Upper lobe of left lung (tissue), 6 donors: ENCODE measurements around the gene DPYD. TPM values are rescaled to one million over a fixed set of nuclear protein-coding genes. Genes with fewer than 3 reads are reported as not detected.
"Not testable (repeated sequence)": the region's sequence is repeated elsewhere in the genome, so short reads cannot be mapped to it uniquely, and the experiment has no call there.

Experiments used
- ATAC-seq, 2 donors: fragments of 200-7000 bp; cut with Tn5 transposase; one replicate each; pipeline ENCODE4 v1.9.1; 2022; ENCODE audit warnings: mild to moderate bottlenecking in 2 of 2, moderate library complexity in 2 of 2; ENCODE audit not compliant: low FRiP score in 2 of 2
- DNase-seq, 2 donors: peaks; one replicate each; pipeline ENCODE4 v3.0.0-alpha.2; 2019 to 2020
- H3K27ac ChIP-seq, 4 donors: fragments of 200-600 bp; sonication (generic); one replicate each; pipeline ENCODE4 v1.5.1; 2016 to 2019
- H3K27me3 ChIP-seq, 4 donors: fragments of 200-600 bp; sonication (generic); one replicate each; pipeline ENCODE4 v1.5.1; 2017 to 2019
- H3K36me3 ChIP-seq, 4 donors: fragments of 200-600 bp; sonication (generic); one replicate each; pipeline ENCODE4 v1.5.1; 2016 to 2019
- H3K4me1 ChIP-seq, 4 donors: fragments of 200-600 bp; sonication (generic); one replicate each; pipeline ENCODE4 v1.5.1; 2018 to 2019
- H3K4me3 ChIP-seq, 4 donors: fragments of 200-600 bp; sonication (generic); one replicate each; pipeline ENCODE4 v1.5.1; 2017 to 2019; ENCODE audit warnings: mild to moderate bottlenecking in 2 of 4, moderate library complexity in 1 of 4
- H3K9me3 ChIP-seq, 4 donors: fragments of 200-600 bp; sonication (generic); one replicate each; pipeline ENCODE4 v1.5.1; 2018 to 2019
- EP300 ChIP-seq, 4 donors: sonication (generic); formaldehyde crosslinking; IDR thresholded peaks; one replicate each; pipeline ENCODE4 v1.5.1; 2017; ENCODE audit warnings: antibody characterized with exemption in 4 of 4, control low read depth in 2 of 4
- POLR2A ChIP-seq, 4 donors: fragments of 450-650 bp; IDR thresholded peaks; one replicate each; pipeline ENCODE4 v1.5.1; 2016 to 2017; ENCODE audit warnings: antibody characterized with exemption in 4 of 4, mild to moderate bottlenecking in 2 of 4
- POLR2AphosphoS5 ChIP-seq, 2 donors: sonication (generic); formaldehyde crosslinking; IDR thresholded peaks; one replicate each; pipeline ENCODE4 v1.5.1; 2017; ENCODE audit warnings: antibody characterized with exemption in 2 of 2
- WGBS, 2 donors: methylation state at CpG; one replicate each; pipeline ENCODE4 v1.1.5; 2017 to 2018; 5-methylcytosine and 5-hydroxymethylcytosine counted together
- total RNA-seq, 6 donors: library from RNA; depleted of rRNA in 4 of 6; stranded (reverse); fragments of >200 nt in 4 of 6; gene quantifications; one replicate each; pipeline versions ENCODE4 v1.1.0 to v1.2.1, GENCODE V29; 2016 to 2021
- TF ChIP-seq, protein P1 (sequence below), 6 experiments: fragments of 450-650 bp in 4 of 6; fragments of 200-600 bp in 2 of 6; sonication (generic) in 2 of 6; IDR thresholded peaks; one replicate each; pipeline ENCODE4 v1.5.1; 2016 to 2019; ENCODE audit warnings: antibody characterized with exemption in 6 of 6
- donor health status: DM: no; HTN: no; CAD: no; lungs with moderate emphysema.
- donor health status: DM: no; HTN: yes; CAD: no; lungs with severe emphysema.

The DPYD gene
- total RNA-seq, 6 donors from 2014 or later = 60.9 to 106 (median 79.7) TPM

DNA sequence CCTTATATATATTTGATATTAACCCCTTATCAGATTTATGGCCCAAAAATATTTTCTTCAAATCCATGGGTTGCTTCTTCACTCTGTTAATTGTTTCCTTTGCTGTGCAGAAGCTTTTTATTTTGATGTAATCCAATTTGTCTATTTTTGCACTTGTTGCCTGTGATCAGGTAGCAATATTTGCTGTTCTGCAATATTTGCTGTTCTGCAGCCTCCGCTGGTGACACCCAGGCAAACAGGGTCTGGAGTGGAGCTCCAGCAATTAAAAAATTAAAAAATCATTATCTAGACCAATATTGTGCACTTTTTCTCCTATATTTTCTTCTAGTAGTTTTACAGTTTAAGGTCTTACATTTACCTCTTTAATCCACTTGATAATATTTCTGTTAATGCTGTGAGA, 564.5 kb downstream of the DPYD start:
- H3K4me3 ChIP-seq = no peak overlapping the region
- DNase-seq = no peak
- no peak overlapping the region for H3K27ac ChIP-seq
- peaks cover 0 to 4% (median 0%) of the 10 kb centered on the region in 4 donors for H3K9me3 ChIP-seq
- H3K4me1 ChIP-seq = no peaks in the 10 kb centered on the region
- 100% methylated on average over 1 of the region's 1 CpG for WGBS, 2 donors
- H3K27me3 ChIP-seq = no peaks in the 10 kb centered on the region
- no peak for ATAC-seq
- H3K36me3 ChIP-seq = peaks cover 0 to 11% (median 9%) of the 10 kb centered on the region in 4 donors
- TF ChIP-seq, protein P1, sequence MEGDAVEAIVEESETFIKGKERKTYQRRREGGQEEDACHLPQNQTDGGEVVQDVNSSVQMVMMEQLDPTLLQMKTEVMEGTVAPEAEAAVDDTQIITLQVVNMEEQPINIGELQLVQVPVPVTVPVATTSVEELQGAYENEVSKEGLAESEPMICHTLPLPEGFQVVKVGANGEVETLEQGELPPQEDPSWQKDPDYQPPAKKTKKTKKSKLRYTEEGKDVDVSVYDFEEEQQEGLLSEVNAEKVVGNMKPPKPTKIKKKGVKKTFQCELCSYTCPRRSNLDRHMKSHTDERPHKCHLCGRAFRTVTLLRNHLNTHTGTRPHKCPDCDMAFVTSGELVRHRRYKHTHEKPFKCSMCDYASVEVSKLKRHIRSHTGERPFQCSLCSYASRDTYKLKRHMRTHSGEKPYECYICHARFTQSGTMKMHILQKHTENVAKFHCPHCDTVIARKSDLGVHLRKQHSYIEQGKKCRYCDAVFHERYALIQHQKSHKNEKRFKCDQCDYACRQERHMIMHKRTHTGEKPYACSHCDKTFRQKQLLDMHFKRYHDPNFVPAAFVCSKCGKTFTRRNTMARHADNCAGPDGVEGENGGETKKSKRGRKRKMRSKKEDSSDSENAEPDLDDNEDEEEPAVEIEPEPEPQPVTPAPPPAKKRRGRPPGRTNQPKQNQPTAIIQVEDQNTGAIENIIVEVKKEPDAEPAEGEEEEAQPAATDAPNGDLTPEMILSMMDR (IDR thresholded peaks at IDR 0.05) = no peak
- TF ChIP-seq EP300 (IDR thresholded peaks at IDR 0.05) (no peak), POLR2AphosphoS5 (IDR thresholded peaks at IDR 0.05) (no peak), POLR2A (IDR thresholded peaks at IDR 0.05) (no peak)

- DNase-seq (no peak), ATAC-seq (no peak)
- H3K4me3 ChIP-seq = no peak overlapping the region
- H3K27ac ChIP-seq = no peak overlapping the region
- no peaks in the 10 kb centered on the region for H3K27me3 ChIP-seq
- peaks cover 0 to 4% (median 4%) of the 10 kb centered on the region in 4 donors for H3K36me3 ChIP-seq
- no peaks in the 10 kb centered on the region for H3K4me1 ChIP-seq
- WGBS, 2 donors = 87 to 88% methylated on average over 4 of the region's 4 CpGs
- H3K9me3 ChIP-seq = peaks cover 0 to 2% (median 0%) of the 10 kb centered on the region in 4 donors
- TF ChIP-seq POLR2AphosphoS5 (IDR thresholded peaks at IDR 0.05) = no peak
- no peak for TF ChIP-seq POLR2A (IDR thresholded peaks at IDR 0.05)
- TF ChIP-seq, protein P1 (IDR thresholded peaks at IDR 0.05) = no peak
- TF ChIP-seq EP300 (IDR thresholded peaks at IDR 0.05) = no peak
Measured at GRCh38 chr1:97352936-97353382, 567.9 kb downstream of the DPYD start.

- H3K27ac ChIP-seq = no peak overlapping the region
- no peaks in the 10 kb centered on the region for H3K36me3 ChIP-seq
- no peaks in the 10 kb centered on the region for H3K4me1 ChIP-seq
- ATAC-seq = no peak
- H3K27me3 ChIP-seq = no peaks in the 10 kb centered on the region
- no peak for DNase-seq
- H3K4me3 ChIP-seq = no peak overlapping the region
- no peak for TF ChIP-seq POLR2AphosphoS5 (IDR thresholded peaks at IDR 0.05)
- TF ChIP-seq, protein P1 (IDR thresholded peaks at IDR 0.05) = no peak
- no peak for TF ChIP-seq EP300 (IDR thresholded peaks at IDR 0.05)
- TF ChIP-seq POLR2A (IDR thresholded peaks at IDR 0.05) = no peak
- WGBS, 2 donors = 66% methylated on average over 2 of the region's 2 CpGs
- no peaks in the 10 kb centered on the region for H3K9me3 ChIP-seq
Measured at GRCh38 chr1:97351846-97352245, 569.0 kb downstream of the DPYD start.

- H3K27ac ChIP-seq = no peak overlapping the region
- no peaks in the 10 kb centered on the region for H3K36me3 ChIP-seq
- no peak for DNase-seq
- H3K27me3 ChIP-seq = no peaks in the 10 kb centered on the region
- H3K9me3 ChIP-seq = no peaks in the 10 kb centered on the region
- 57 to 60% methylated on average over 2 of the region's 2 CpGs for WGBS, 2 donors
- no peak for TF ChIP-seq POLR2A (IDR thresholded peaks at IDR 0.05)
- TF ChIP-seq POLR2AphosphoS5 (IDR thresholded peaks at IDR 0.05) = no peak
- no peak for TF ChIP-seq EP300 (IDR thresholded peaks at IDR 0.05)
- TF ChIP-seq, protein P1 (IDR thresholded peaks at IDR 0.05) = no peak
- H3K4me3 ChIP-seq = no peak overlapping the region
- H3K4me1 ChIP-seq = no peaks in the 10 kb centered on the region
- ATAC-seq = no peak
Measured at GRCh38 chr1:97350662-97351061, 570.2 kb downstream of the DPYD start.

DNA sequence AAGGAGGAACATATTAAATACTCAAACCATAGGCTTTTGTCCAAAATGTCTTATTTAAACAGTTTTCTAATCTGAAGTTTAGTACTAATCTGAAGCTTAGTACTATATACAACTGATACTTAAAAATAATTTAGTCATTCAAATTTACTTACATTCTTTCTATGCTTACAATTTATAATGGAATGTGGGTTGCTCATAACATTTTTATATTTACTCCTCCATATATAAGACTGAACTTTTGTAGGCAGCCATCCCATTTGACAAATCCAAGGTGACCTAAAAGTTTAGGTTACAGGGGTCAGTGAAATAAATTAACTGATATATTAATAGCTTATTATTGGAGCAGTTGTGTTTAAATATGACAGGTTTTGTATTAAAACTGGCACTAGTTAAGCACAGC, 570.6 kb downstream of the DPYD start:
- Histone ChIP-seq H3K4me1 (no peaks in the 10 kb centered on the region), H3K4me3 (no peak overlapping the region), H3K36me3 (no peaks in the 10 kb centered on the region), H3K27ac (no peak overlapping the region), H3K27me3 (no peaks in the 10 kb centered on the region), H3K9me3 (no peaks in the 10 kb centered on the region)
- ATAC-seq (no peak), DNase-seq (no peak)
- TF ChIP-seq POLR2AphosphoS5 (IDR thresholded peaks at IDR 0.05) = no peak

DNA sequence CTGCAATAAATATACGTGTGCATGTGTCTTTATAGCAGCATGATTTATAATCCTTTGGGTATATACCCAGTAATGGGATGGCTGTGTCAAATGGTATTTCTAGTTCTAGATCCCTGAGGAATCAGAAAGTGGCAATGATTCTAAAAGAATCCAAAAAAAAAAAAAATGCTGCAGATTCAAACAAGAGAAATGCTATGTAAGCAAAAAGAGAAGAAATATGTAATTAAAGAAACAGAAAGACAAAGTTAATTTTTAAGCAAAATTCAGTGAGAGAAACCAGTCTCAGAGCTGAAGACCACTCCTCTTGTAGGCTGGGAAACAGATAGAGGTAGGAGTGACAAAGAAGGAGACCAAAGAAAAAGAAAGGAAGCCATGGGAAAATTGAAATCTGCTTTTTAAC, 571.0 kb downstream of the DPYD start:
- not testable (repeated sequence) for DNase-seq, ATAC-seq, H3K36me3 ChIP-seq, H3K4me3 ChIP-seq, H3K9me3 ChIP-seq, H3K27me3 ChIP-seq, H3K4me1 ChIP-seq, H3K27ac ChIP-seq
- WGBS, 2 donors = 100% methylated on average over 1 of the region's 1 CpG
